ENCODE results near the gene UGT1A3. TPM values are rescaled to one million over a fixed set of nuclear protein-coding genes. Genes with fewer than 3 reads are reported as not detected.

UGT1A3 gene
- total RNA-seq, 6 experiments from 2014 or later: not detected

DNA sequence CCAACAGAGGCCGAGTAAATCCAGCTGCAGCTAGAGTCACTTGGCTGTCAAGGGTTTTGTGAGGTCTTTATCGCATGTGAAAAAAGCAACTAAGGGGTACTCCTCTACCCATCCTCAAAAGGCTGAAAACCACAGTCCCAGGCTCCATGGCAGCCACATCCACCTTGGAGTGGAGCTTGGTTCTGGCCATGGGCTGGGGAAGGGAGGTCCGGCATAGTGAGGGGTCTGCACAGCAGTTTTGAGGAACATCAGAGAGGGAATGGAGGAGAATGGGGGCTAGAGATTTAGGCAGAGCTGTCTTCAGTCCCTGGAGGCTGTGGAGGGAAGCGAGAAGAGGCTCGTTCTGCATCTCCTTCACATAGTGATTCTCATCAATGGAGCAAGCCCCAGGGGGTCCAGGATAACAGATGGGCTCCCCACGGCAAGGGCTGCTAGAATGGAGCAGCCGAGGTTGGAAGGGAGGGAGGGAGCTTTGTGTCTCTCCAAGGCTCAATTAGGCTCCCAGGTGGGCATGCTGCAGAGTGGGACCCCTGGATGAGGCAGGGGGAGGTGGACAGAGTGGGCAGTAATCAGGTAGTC, 70.3 kb downstream of the UGT1A3 start:
- H3K27ac Mint-ChIP-seq: no peak overlapping the region
- no peak for DNase-seq
- peaks cover 4% of the 10 kb centered on the region for H3K27me3 Mint-ChIP-seq (ENCODE audit: insufficient read depth)
- no peaks in the 10 kb centered on the region for H3K4me1 Mint-ChIP-seq (ENCODE audit: low read depth)
- no peak overlapping the region for H3K4me3 Mint-ChIP-seq
- TF ChIP-seq, protein P1, sequence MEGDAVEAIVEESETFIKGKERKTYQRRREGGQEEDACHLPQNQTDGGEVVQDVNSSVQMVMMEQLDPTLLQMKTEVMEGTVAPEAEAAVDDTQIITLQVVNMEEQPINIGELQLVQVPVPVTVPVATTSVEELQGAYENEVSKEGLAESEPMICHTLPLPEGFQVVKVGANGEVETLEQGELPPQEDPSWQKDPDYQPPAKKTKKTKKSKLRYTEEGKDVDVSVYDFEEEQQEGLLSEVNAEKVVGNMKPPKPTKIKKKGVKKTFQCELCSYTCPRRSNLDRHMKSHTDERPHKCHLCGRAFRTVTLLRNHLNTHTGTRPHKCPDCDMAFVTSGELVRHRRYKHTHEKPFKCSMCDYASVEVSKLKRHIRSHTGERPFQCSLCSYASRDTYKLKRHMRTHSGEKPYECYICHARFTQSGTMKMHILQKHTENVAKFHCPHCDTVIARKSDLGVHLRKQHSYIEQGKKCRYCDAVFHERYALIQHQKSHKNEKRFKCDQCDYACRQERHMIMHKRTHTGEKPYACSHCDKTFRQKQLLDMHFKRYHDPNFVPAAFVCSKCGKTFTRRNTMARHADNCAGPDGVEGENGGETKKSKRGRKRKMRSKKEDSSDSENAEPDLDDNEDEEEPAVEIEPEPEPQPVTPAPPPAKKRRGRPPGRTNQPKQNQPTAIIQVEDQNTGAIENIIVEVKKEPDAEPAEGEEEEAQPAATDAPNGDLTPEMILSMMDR (IDR thresholded peaks at IDR 0.05): no peak
- H3K36me3 Mint-ChIP-seq (ENCODE audit: low read depth): no peaks in the 10 kb centered on the region; the same call in 1 of the 2 replicates
- peaks cover 4% of the 10 kb centered on the region for H3K9me3 Mint-ChIP-seq

DNA sequence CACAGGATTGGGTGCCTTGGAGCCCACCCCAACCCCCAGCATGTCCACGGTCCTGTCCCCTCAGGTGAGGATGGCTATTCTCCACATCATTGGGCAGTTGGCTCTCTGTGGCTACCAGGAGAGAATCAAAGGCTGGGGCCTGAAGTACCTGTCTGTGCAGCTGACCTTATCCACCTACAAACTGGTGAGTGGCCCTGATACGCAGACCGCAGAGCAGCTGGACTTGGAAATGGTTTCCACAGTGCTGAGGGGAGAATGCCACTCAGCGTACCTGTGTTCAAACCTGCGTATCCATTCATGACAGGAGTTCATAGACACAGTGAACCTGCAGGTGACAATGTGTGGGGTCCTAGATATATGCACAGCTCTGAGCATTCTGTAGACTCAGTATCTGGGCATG, 70.9 kb downstream of the UGT1A3 start:
- Mint-ChIP-seq H3K36me3 (ENCODE audit: low read depth) (no peaks in the 10 kb centered on the region; the same call in 1 of the 2 replicates), H3K4me3 (no peak overlapping the region), H3K27ac (no peak overlapping the region), H3K27me3 (ENCODE audit: insufficient read depth) (peaks cover 9% of the 10 kb centered on the region), H3K9me3 (peaks cover 3% of the 10 kb centered on the region; the same call in 1 of the 2 replicates), H3K4me1 (ENCODE audit: low read depth) (no peaks in the 10 kb centered on the region)
- no peak for DNase-seq
- TF ChIP-seq, protein P1 (IDR thresholded peaks at IDR 0.05): no peak

DNA sequence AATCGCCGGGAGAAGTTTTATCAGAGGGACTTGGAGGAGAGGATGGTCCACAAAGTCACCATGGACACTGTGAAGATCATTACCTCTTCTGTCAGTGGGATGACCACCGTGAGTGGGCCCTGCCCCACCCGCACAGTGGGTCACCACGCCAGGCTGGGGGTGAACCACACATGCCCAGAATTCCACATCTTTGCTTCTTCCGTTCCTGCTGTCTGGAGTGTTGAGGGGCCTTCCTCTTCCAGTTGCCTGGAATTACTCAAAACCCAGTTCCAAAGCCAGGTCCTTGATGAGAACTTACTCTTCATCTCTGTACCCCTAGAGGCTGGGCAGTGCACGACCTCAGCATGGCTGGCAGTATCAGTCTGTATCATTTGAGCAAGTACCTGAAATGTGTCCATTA, 71.4 kb downstream of the UGT1A3 start:
- Mint-ChIP-seq H3K4me1 (ENCODE audit: low read depth) (no peaks in the 10 kb centered on the region), H3K27ac (no peak overlapping the region), H3K9me3 (no peaks in the 10 kb centered on the region; the same call in 1 of the 2 replicates), H3K4me3 (no peak overlapping the region), H3K36me3 (ENCODE audit: low read depth) (no peaks in the 10 kb centered on the region), H3K27me3 (ENCODE audit: insufficient read depth) (peaks cover 13% of the 10 kb centered on the region)
- TF ChIP-seq, protein P1 (IDR thresholded peaks at IDR 0.05): no peak
- DNase-seq: no peak

DNA sequence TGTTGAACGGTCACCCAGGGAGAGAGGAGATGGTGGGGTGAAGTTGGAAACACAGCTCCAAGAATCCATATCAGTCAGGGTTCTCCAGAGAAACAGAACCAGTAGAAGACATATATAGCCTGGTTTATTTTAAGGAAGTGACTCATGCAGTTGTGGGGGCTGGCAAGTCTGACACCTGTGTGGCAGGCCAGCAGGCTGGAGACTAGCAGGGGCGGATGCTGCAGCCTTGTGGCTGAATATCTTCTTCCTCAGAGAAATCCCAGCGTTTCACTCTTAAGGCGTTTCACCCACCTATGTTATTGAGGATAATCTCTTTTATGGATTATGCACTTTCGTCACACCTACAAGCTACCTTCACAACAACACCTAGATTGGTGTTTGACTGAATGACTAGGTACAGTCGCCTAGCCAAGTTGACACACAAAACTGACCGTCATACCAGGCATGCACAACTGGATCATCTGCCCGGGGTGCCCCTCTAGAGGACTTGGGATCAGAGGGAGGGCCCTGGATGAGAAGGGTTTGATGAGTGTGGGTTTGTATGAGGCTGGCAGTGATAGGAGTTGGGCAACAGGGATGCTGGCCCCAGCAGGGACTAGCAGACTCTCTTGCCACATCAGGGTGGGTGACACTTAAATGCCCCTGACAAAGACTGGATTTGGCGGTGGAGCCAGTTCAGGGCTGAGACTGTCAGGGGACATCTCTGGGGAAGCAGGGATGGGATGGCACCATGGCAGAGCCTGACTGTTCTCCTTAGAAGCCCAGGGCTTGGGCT, 72.7 kb downstream of the UGT1A3 start:
- Mint-ChIP-seq H3K27me3 (ENCODE audit: insufficient read depth) (peaks cover 13% of the 10 kb centered on the region), H3K9me3 (no peaks in the 10 kb centered on the region; the same call in 1 of the 2 replicates), H3K4me1 (ENCODE audit: low read depth) (no peaks in the 10 kb centered on the region), H3K4me3 (no peak overlapping the region), H3K36me3 (ENCODE audit: low read depth) (no peaks in the 10 kb centered on the region), H3K27ac (no peak overlapping the region)
- DNase-seq: no peak
- TF ChIP-seq, protein P1 (IDR thresholded peaks at IDR 0.05): no peak

DNA sequence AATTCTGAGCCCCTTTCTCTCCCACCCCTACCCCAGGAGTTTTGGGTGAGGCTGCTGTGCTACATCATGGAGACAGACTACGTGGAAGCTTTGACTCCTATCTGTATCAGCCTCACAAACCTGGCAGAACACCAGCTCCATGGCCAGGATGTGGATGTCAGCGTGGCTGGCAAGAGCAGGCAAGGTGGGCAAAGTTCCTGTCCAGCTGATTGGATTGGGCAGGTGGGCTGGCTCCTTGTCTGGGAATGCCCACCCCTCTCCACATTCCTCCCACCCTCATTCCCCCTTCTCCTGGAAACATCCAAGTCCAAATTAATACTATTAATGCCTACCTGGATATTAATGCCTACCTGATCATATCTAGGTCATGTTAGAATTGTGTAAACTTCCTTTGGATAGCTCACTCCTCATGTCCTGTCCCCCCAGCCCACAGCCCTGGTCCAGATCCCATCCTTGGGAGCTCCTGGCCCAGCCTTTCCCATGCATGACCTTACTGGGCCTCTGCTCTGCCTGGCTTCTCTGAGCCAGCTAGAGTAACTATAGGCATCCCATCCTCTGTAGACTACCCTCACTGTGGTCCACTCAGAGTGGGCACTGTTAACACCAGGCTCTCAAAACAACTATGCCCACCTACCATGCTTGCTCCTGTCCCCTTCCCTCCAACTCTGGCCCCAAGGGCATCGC, 73.4 kb downstream of the UGT1A3 start:
- Mint-ChIP-seq H3K36me3 (ENCODE audit: low read depth) (no peaks in the 10 kb centered on the region), H3K27ac (no peak overlapping the region), H3K4me1 (ENCODE audit: low read depth) (no peaks in the 10 kb centered on the region), H3K4me3 (no peak overlapping the region), H3K9me3 (no peaks in the 10 kb centered on the region; the same call in 1 of the 2 replicates), H3K27me3 (ENCODE audit: insufficient read depth) (peaks cover 13% of the 10 kb centered on the region)
- TF ChIP-seq, protein P1 (IDR thresholded peaks at IDR 0.05): no peak
- DNase-seq: no peak

All from HFFc6 (cell line).